Subcutaneous abdominal adipose tissue (tissue), 5 donors: ENCODE measurements around the gene MTCL1.

Source experiments
- H3K27ac ChIP-seq: one replicate; pipeline ENCODE4 v1.7.0; 2013; ENCODE audit warnings: low read depth, mild to moderate bottlenecking, inconsistent platforms, low read length, moderate library complexity
- H3K27me3 ChIP-seq, 5 donors: one replicate each; pipeline ENCODE4 v1.7.0; 2013; ENCODE audit warnings: low read length in 5 of 5, inconsistent platforms in 1 of 5; ENCODE audit not compliant: control insufficient read depth in 5 of 5, insufficient read depth in 4 of 5
- H3K36me3 ChIP-seq, 5 donors: one replicate each; pipeline ENCODE4 v1.7.0; 2013; ENCODE audit warnings: low read length in 5 of 5; ENCODE audit not compliant: control insufficient read depth in 5 of 5, insufficient read depth in 5 of 5
- H3K4me1 ChIP-seq, 5 donors: one replicate each; pipeline ENCODE4 v1.7.0; 2013; ENCODE audit warnings: low read length in 5 of 5, mild to moderate bottlenecking in 3 of 5, moderate library complexity in 1 of 5; ENCODE audit not compliant: control insufficient read depth in 5 of 5, insufficient read depth in 5 of 5
- H3K4me3 ChIP-seq, 5 donors: one replicate each; pipeline ENCODE4 v1.7.0; 2013; ENCODE audit warnings: low read length in 5 of 5, low read depth in 1 of 5
- H3K9ac ChIP-seq, 5 donors: one replicate each; pipeline ENCODE4 v1.7.0; 2013; ENCODE audit warnings: low read length in 5 of 5, mild to moderate bottlenecking in 4 of 5, moderate library complexity in 3 of 5
- H3K9me3 ChIP-seq, 5 donors: one replicate each; pipeline ENCODE4 v1.7.0; 2013; ENCODE audit warnings: low read length in 5 of 5; ENCODE audit not compliant: control insufficient read depth in 5 of 5
- donor health status: healthy.
- donor health status: healthy.
- donor health status: healthy.
- donor health status: healthy.
- donor health status: healthy.

The MTCL1 gene

GRCh38 chr18:8786483-8787370 lies 81.4 kb downstream of the MTCL1 start:
- Histone ChIP-seq H3K9me3 (no peaks in the 10 kb centered on the region), H3K9ac (no peak overlapping the region), H3K36me3 (peaks cover 0 to 6% (median 0%) of the 10 kb centered on the region in 5 donors), H3K4me1 (peaks cover 0 to 2% (median 0%) of the 10 kb centered on the region in 5 donors), H3K27ac (no peak overlapping the region), H3K4me3 (peak overlapping the region in 1 of 5 donors; percentile 13), H3K27me3 (no peaks in the 10 kb centered on the region)

- peaks cover 0 to 6% (median 0%) of the 10 kb centered on the region in 5 donors for H3K36me3 ChIP-seq
- H3K9me3 ChIP-seq: no peaks in the 10 kb centered on the region
- H3K27me3 ChIP-seq: no peaks in the 10 kb centered on the region
- H3K9ac ChIP-seq: no peak overlapping the region
- H3K4me3 ChIP-seq: no peak overlapping the region
- H3K27ac ChIP-seq: no peak overlapping the region
- peaks cover 0 to 2% (median 0%) of the 10 kb centered on the region in 5 donors for H3K4me1 ChIP-seq
Observed at GRCh38 chr18:8787371-8787670, 82.0 kb downstream of the MTCL1 start.

GRCh38 chr18:8787794-8788193 lies 82.4 kb downstream of the MTCL1 start:
- Histone ChIP-seq H3K4me3 (no peak overlapping the region), H3K27me3 (no peaks in the 10 kb centered on the region)

GRCh38 chr18:8788503-8789429 lies 83.4 kb downstream of the MTCL1 start:
- H3K36me3 ChIP-seq: peaks cover 0 to 4% (median 0%) of the 10 kb centered on the region in 5 donors
- no peak overlapping the region for H3K4me3 ChIP-seq
- no peak overlapping the region for H3K9ac ChIP-seq
- H3K27me3 ChIP-seq: no peaks in the 10 kb centered on the region
- no peaks in the 10 kb centered on the region for H3K9me3 ChIP-seq
- H3K27ac ChIP-seq: no peak overlapping the region
- H3K4me1 ChIP-seq: peaks cover 0 to 2% (median 0%) of the 10 kb centered on the region in 5 donors

More at GRCh38 chr18:8787794-8788193, 82.4 kb downstream of the MTCL1 start:
- Histone ChIP-seq H3K4me1 (peaks cover 0 to 2% (median 0%) of the 10 kb centered on the region in 5 donors), H3K27ac (no peak overlapping the region), H3K9ac (no peak overlapping the region), H3K36me3 (peaks cover 0 to 6% (median 0%) of the 10 kb centered on the region in 5 donors), H3K9me3 (no peaks in the 10 kb centered on the region)

GRCh38 chr18:8791171-8791651 lies 85.9 kb downstream of the MTCL1 start:
- Histone ChIP-seq H3K4me1 (peaks cover 0 to 2% (median 0%) of the 10 kb centered on the region in 5 donors), H3K36me3 (no peaks in the 10 kb centered on the region), H3K27ac (no peak overlapping the region), H3K27me3 (no peaks in the 10 kb centered on the region), H3K4me3 (no peak overlapping the region), H3K9me3 (no peaks in the 10 kb centered on the region), H3K9ac (no peak overlapping the region)

- H3K4me3 ChIP-seq: no peak overlapping the region
- no peak overlapping the region for H3K27ac ChIP-seq
- no peaks in the 10 kb centered on the region for H3K9me3 ChIP-seq
- H3K9ac ChIP-seq: no peak overlapping the region
- H3K36me3 ChIP-seq: no peaks in the 10 kb centered on the region
- peaks cover 0 to 2% (median 0%) of the 10 kb centered on the region in 5 donors for H3K4me1 ChIP-seq
- H3K27me3 ChIP-seq: no peaks in the 10 kb centered on the region
Observed at GRCh38 chr18:8792688-8793316, 87.4 kb downstream of the MTCL1 start.

GRCh38 chr18:8793445-8794155 lies 88.2 kb downstream of the MTCL1 start:
- H3K9ac ChIP-seq: no peak overlapping the region
- H3K27me3 ChIP-seq: peaks cover 0 to 3% (median 0%) of the 10 kb centered on the region in 5 donors
- H3K4me1 ChIP-seq: peaks cover 0 to 2% (median 0%) of the 10 kb centered on the region in 5 donors
- H3K27ac ChIP-seq: no peak overlapping the region
- H3K9me3 ChIP-seq: no peaks in the 10 kb centered on the region
- H3K4me3 ChIP-seq: no peak overlapping the region
- H3K36me3 ChIP-seq: no peaks in the 10 kb centered on the region

- Histone ChIP-seq H3K9me3 (no peaks in the 10 kb centered on the region), H3K36me3 (no peaks in the 10 kb centered on the region), H3K4me3 (no peak overlapping the region), H3K27ac (no peak overlapping the region), H3K4me1 (peaks cover 0 to 4% (median 0%) of the 10 kb centered on the region in 5 donors), H3K27me3 (peaks cover 0 to 3% (median 0%) of the 10 kb centered on the region in 5 donors), H3K9ac (no peak overlapping the region)
Observed at GRCh38 chr18:8794156-8794933, 89.0 kb downstream of the MTCL1 start.

GRCh38 chr18:8794934-8795280 lies 89.6 kb downstream of the MTCL1 start:
- H3K27me3 ChIP-seq: peaks cover 0 to 3% (median 0%) of the 10 kb centered on the region in 5 donors
- H3K4me3 ChIP-seq: no peak overlapping the region
- H3K36me3 ChIP-seq: no peaks in the 10 kb centered on the region
- H3K9me3 ChIP-seq: no peaks in the 10 kb centered on the region
- H3K4me1 ChIP-seq: peaks cover 0 to 4% (median 0%) of the 10 kb centered on the region in 5 donors
- H3K27ac ChIP-seq: no peak overlapping the region
- no peak overlapping the region for H3K9ac ChIP-seq
